K562 (cell line): ENCODE results near the gene FARP1. TPM values are rescaled to one million over a fixed set of nuclear protein-coding genes. Genes with fewer than 3 reads are reported as not detected.

Experiments used
- ATAC-seq: fragments of 200-7000 bp; cut with Tn5 transposase; 3 replicates; pipeline ENCODE4 v1.9.1; 2020; ENCODE audit warnings: moderate library complexity
- BruUV-seq: library from RNA; stranded (reverse); fragments of 400-500 nt; replicated peaks from 2 replicates; lab custom pipeline; 2021; lab: Mats Ljungman, UMichigan
- CTCF ChIA-PET: fragments of 300-600 bp; formaldehyde crosslinking; extraction: SDS; loops from one replicate; lab custom pipeline; 2021; ENCODE audit warnings: low intra/inter-chr PET ratio; lab: Yijun Ruan, JAX
- POLR2A ChIA-PET: fragments of 300-600, 350-650 bp; sonication (Branson Sonifier 250); formaldehyde crosslinking; extraction: SDS; loops from one replicate; lab custom pipeline; 2021; ENCODE audit warnings: antibody characterized with exemption, inconsistent platforms; lab: Yijun Ruan, JAX
- DNase-seq, 4 experiments: peaks; one replicate each; pipeline versions ENCODE4 v3.0.0 to v3.0.0-alpha.2; 2011 to 2018; ENCODE audit warnings: low spot score in 3 of 4, mixed read lengths in 3 of 4; ENCODE audit errors: extremely low read depth in 1 of 4
- FAIRE-seq: peaks from 2 replicates; lab custom pipeline; 2011; peaks lifted over from hg19 to GRCh38; lab: Jason Lieb, UNC
- H2AFZ ChIP-seq: 2 replicates; pipeline ENCODE4 v1.6.0; 2011; ENCODE audit warnings: low read depth, low read length, control low read depth, inconsistent platforms
- H3K27ac ChIP-seq: fragments of 200-600 bp; 3 replicates; pipeline ENCODE4 v1.8.0; 2011; ENCODE audit warnings: low read depth, mild to moderate bottlenecking, control low read depth, inconsistent platforms, low read length, moderate library complexity, mixed read lengths; ENCODE audit errors: extremely low read depth
- H3K27me3 ChIP-seq, 2 experiments: fragments of 300-600 bp in 1 of 2; 2 replicates in 1 of 2; 3 replicates in 1 of 2; pipeline versions ENCODE4 v1.6.0 to v1.8.0; 2011; ENCODE audit warnings: inconsistent platforms in 2 of 2, low read length in 2 of 2, mild to moderate bottlenecking in 1 of 2, mixed read lengths in 1 of 2, moderate library complexity in 1 of 2; ENCODE audit not compliant: control insufficient read depth in 2 of 2, insufficient read depth in 2 of 2
- H3K36me3 ChIP-seq: fragments of 300-600 bp; 3 replicates; pipeline ENCODE4 v1.8.0; 2011; ENCODE audit warnings: mild to moderate bottlenecking, low read length, inconsistent platforms; ENCODE audit not compliant: control insufficient read depth, insufficient read depth
- H3K4me1 ChIP-seq, 2 experiments: fragments of 200-600 bp in 1 of 2; replicated peaks in 1 of 2; 2 replicates in 1 of 2; 3 replicates in 1 of 2; pipeline versions ENCODE4 v1.5.1 to v1.8.0; 2011; ENCODE audit warnings: inconsistent platforms in 2 of 2, low read length in 2 of 2, mild to moderate bottlenecking in 1 of 2, mixed read lengths in 1 of 2, moderate library complexity in 1 of 2; ENCODE audit not compliant: control insufficient read depth in 2 of 2, insufficient read depth in 2 of 2
- H3K4me2 ChIP-seq: 2 replicates; pipeline ENCODE4 v1.6.1; 2011; ENCODE audit warnings: low read length, control low read depth, inconsistent platforms, mixed read lengths; ENCODE audit not compliant: insufficient read depth
- H3K4me3 ChIP-seq: fragments of 200-600 bp; sonication (generic), shearing (Covaris generic); 2 replicates; pipeline ENCODE4 v1.5.1; 2016; ENCODE audit warnings: control low read depth, inconsistent platforms
- H3K79me2 ChIP-seq: fragments of 200-600 bp; 3 replicates; pipeline ENCODE4 v1.8.0; 2011; ENCODE audit warnings: low read length, inconsistent platforms; ENCODE audit not compliant: control insufficient read depth, insufficient read depth
- H3K9ac ChIP-seq, 2 experiments: 2 replicates each; pipeline versions ENCODE4 v1.6.0 to v1.6.1; 2011; ENCODE audit warnings: low read depth in 2 of 2, low read length in 2 of 2, control low read depth in 1 of 2, inconsistent platforms in 1 of 2, mild to moderate bottlenecking in 1 of 2, mixed read lengths in 1 of 2; ENCODE audit not compliant: insufficient read depth in 1 of 2
- H3K9me1 ChIP-seq: one replicate; pipeline ENCODE4 v1.6.0; 2011; ENCODE audit warnings: inconsistent platforms, mild to moderate bottlenecking, low read length, moderate library complexity; ENCODE audit not compliant: control insufficient read depth, insufficient read depth
- H3K9me3 ChIP-seq: replicated peaks from 2 replicates; pipeline ENCODE4 v1.5.1; 2011; ENCODE audit warnings: low read depth, low read length, inconsistent platforms; ENCODE audit not compliant: control insufficient read depth, insufficient read depth
- H4K20me1 ChIP-seq: replicated peaks from 2 replicates; pipeline ENCODE4 v1.6.1; 2011; ENCODE audit warnings: low read length, inconsistent platforms, mixed read lengths; ENCODE audit not compliant: control insufficient read depth, insufficient read depth
- CREB1 ChIP-seq, 2 experiments: sonication (generic) in 1 of 2; formaldehyde crosslinking in 1 of 2; IDR thresholded peaks; 2 replicates each; pipeline versions ENCODE4 v1.6.1 to v1.8.0; 2012 to 2022; ENCODE audit warnings: inconsistent platforms in 1 of 2, mild to moderate bottlenecking in 1 of 2, missing genetic modification reagents in 1 of 2, moderate library complexity in 1 of 2
- ELF4 ChIP-seq: fragments of 450-650 bp; formaldehyde crosslinking; IDR thresholded peaks from 2 replicates; pipeline ENCODE4 v1.4.0; 2022; ENCODE audit warnings: missing genetic modification characterization
- RFX1 ChIP-seq: fragments of 450-650 bp; IDR thresholded peaks from 2 replicates; pipeline ENCODE4 v1.6.1; 2016; ENCODE audit warnings: mild to moderate bottlenecking, moderate library complexity
- TAF1 ChIP-seq: IDR thresholded peaks from 2 replicates; pipeline ENCODE4 v1.6.1; 2011; ENCODE audit warnings: mild to moderate bottlenecking, low read length, moderate library complexity; ENCODE audit not compliant: insufficient read depth, control insufficient read depth, severe bottlenecking; ENCODE audit errors: extremely low read depth
- WGBS: fragments of 100-300 bp; shearing (Covaris generic); methylation state at CpG from one replicate; pipeline ENCODE4 v1.1.6; 2016; ENCODE audit warnings: low coverage, mixed read lengths; ENCODE audit not compliant: insufficient coverage; ENCODE audit errors: missing lambda C conversion rate; 5-methylcytosine and 5-hydroxymethylcytosine counted together
- in situ Hi-C: fragments of 300-500 bp; cut with MboI; formaldehyde crosslinking; loops from 4 replicates; pipeline ENCODE4 v1.15.0; 2018; ENCODE audit warnings: inconsistent platforms, mixed read lengths
- intact Hi-C: fragments of 100-400 bp; cut with micrococcal nuclease; formaldehyde crosslinking; loops from 2 replicates; pipeline ENCODE4 v1.14.2; 2022
- polyA plus RNA-seq, 8 experiments: library from polyadenylated mRNA; depleted of rRNA in 4 of 8; stranded (reverse) in 5 of 8; unstranded in 3 of 8; fragments of >200 nt; fragmentation: Nextera tagmentation in 2 of 8; fragmentation: Illumina TruSeq in 1 of 8; extraction: Ambion mirVana in 2 of 8; extraction: Trizol in 1 of 8; gene quantifications; 2 replicates each; pipeline versions ENCODE4 v1.2.1 to v1.2.3, GENCODE V29; 2011 to 2014; ENCODE audit warnings: inconsistent platforms in 1 of 8, missing spikeins in 1 of 8
- total RNA-seq, 7 experiments: library from RNA; depleted of rRNA in 6 of 7; stranded (reverse); fragments of >200 nt in 6 of 7; fragmentation: Illumina TruSeq in 2 of 7; extraction: Trizol in 2 of 7; gene quantifications; 2 replicates each; pipeline versions ENCODE4 v1.2.1 to v1.2.3, GENCODE V29; 2011 to 2021; ENCODE audit warnings: low replicate concordance in 1 of 7
- TF ChIP-seq, protein P1 (sequence below), 2 experiments: fragments of 450-650 bp in 1 of 2; sonication (generic) in 1 of 2; formaldehyde crosslinking in 1 of 2; IDR thresholded peaks in 1 of 2; conservative IDR thresholded peaks in 1 of 2; 2 replicates each; pipeline versions ENCODE4 v1.6.1 to v1.8.1; 2016 to 2023; ENCODE audit warnings: mild to moderate bottlenecking in 2 of 2, moderate library complexity in 2 of 2, inconsistent platforms in 1 of 2, missing genetic modification reagents in 1 of 2
- TF ChIP-seq, protein P2 (sequence below): fragments of 250-450 bp; sonication (Bioruptor Pico); IDR thresholded peaks from 2 replicates; pipeline ENCODE4 v1.4.0; 2020; ENCODE audit warnings: mild to moderate bottlenecking, moderate library complexity

The FARP1 gene
- total and polyA plus RNA-seq, 9 of the 15 experiments (the other 6 are each of a cell fraction or from before 2014, with no cell fraction given) = 0.03 to 0.29 (median 0.05) TPM; not detected in 3

DNA sequence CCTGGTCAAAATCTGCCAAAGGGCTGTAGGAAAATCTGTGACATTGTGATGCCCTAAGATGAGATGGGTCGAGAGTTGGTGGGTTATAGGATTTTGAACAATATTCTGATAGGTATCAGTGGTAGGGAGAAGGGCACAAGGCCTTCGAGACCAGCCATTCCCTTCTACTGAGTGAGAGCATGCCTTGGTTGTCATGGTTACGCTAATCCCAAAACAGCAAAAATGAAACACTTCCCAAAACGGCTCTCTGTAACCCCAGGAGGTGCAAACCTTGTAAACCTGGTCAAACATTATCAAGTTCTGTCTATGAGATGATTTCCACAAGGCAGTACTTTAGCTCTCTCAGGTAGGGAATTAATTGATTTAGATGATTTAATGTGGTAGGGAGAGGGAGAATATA lies 192.8 kb downstream of the FARP1 start:
- Histone ChIP-seq H3K4me2 (no peak overlapping the region), H3K27ac (no peak overlapping the region), H3K4me1 (no peaks in the 10 kb centered on the region), H3K27me3 (peaks cover 0 to 12% of the 10 kb centered on the region in 2 experiments; a peak in 1 of 5 replicates), H3K9ac (no peak overlapping the region), H2AFZ (no peak overlapping the region), H3K9me3 (no peaks in the 10 kb centered on the region), H3K79me2 (no peaks in the 10 kb centered on the region), H3K9me1 (no peaks in the 10 kb centered on the region), H3K36me3 (no peaks in the 10 kb centered on the region), H3K4me3 (no peak overlapping the region), H4K20me1 (no peaks in the 10 kb centered on the region)
- in situ Hi-C loops (no loop called here), intact Hi-C loops (no loop called here)
- no TSS peak for BruUV-seq
- DNase-seq (no peak), FAIRE-seq (no peak), ATAC-seq (no peak)
- TF ChIP-seq RFX1 (peak; percentile 74), CREB1 (IDR thresholded peaks at IDR 0.05) (no peak), CREB1 (CRISPR knock-in tag; IDR thresholded peaks at IDR 0.05) (no peak)
- ChIA-PET CTCF (interaction anchor here (0.7 kb wide), 1 partner anchor 338 kb away, joined by 3 read pairs; no protein-coding TSS in a partner anchor), POLR2A (no interaction called here)
- WGBS = 0% methylated on average over 4 of the region's 4 CpGs

DNA sequence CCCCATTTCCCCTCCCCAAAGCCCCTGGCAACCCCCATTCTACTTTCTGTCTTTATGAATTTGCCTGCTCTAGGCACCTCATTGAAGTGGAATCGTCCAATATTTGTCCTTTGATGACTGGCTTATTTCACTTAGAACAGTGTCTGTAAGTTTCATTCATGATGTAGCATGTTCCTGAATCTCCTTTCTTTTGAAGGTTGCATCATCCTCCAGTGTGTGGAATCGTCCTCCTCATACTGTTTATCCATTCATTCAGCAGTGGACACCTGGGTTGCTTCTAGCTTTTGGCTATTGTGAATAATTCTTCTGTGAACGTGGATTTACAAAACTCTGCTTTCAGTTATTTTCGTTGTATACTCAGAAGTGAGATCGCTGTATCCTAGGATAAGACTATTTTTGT lies 195.4 kb downstream of the FARP1 start:
- no peak for ATAC-seq
- Histone ChIP-seq H3K9me3 (no peaks in the 10 kb centered on the region), H3K4me3 (no peak overlapping the region), H3K27me3 (peaks cover 2 to 8% of the 10 kb centered on the region in 2 experiments; a peak in 1 of 5 replicates), H3K9ac (no peak overlapping the region), H3K9me1 (no peaks in the 10 kb centered on the region), H3K4me1 (no peaks in the 10 kb centered on the region), H3K27ac (no peak overlapping the region), H4K20me1 (no peaks in the 10 kb centered on the region), H3K4me2 (no peak overlapping the region), H2AFZ (no peak overlapping the region), H3K79me2 (no peaks in the 10 kb centered on the region), H3K36me3 (no peaks in the 10 kb centered on the region)
- in situ Hi-C loops (no loop called here), intact Hi-C loops (no loop called here)
- TF ChIP-seq, protein P1, sequence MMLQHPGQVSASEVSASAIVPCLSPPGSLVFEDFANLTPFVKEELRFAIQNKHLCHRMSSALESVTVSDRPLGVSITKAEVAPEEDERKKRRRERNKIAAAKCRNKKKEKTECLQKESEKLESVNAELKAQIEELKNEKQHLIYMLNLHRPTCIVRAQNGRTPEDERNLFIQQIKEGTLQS (IDR thresholded peaks at IDR 0.05) = peak; percentile 50
- TF ChIP-seq, protein P1 (CRISPR knock-in tag; conservative IDR thresholded peaks at IDR 0.05) = no peak
- TF ChIP-seq, protein P2, sequence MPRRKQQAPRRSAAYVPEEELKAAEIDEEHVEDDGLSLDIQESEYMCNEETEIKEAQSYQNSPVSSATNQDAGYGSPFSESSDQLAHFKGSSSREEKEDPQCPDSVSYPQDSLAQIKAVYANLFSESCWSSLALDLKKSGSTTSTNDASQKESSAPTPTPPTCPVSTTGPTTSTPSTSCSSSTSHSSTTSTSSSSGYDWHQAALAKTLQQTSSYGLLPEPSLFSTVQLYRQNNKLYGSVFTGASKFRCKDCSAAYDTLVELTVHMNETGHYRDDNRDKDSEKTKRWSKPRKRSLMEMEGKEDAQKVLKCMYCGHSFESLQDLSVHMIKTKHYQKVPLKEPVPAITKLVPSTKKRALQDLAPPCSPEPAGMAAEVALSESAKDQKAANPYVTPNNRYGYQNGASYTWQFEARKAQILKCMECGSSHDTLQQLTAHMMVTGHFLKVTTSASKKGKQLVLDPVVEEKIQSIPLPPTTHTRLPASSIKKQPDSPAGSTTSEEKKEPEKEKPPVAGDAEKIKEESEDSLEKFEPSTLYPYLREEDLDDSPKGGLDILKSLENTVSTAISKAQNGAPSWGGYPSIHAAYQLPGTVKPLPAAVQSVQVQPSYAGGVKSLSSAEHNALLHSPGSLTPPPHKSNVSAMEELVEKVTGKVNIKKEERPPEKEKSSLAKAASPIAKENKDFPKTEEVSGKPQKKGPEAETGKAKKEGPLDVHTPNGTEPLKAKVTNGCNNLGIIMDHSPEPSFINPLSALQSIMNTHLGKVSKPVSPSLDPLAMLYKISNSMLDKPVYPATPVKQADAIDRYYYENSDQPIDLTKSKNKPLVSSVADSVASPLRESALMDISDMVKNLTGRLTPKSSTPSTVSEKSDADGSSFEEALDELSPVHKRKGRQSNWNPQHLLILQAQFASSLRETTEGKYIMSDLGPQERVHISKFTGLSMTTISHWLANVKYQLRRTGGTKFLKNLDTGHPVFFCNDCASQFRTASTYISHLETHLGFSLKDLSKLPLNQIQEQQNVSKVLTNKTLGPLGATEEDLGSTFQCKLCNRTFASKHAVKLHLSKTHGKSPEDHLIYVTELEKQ (CRISPR knock-in tag) = no peak
- no peak for TF ChIP-seq TAF1
- TF ChIP-seq ELF4 (CRISPR knock-in tag) = no peak
- no peak for DNase-seq
- BruUV-seq = no TSS peak
- ChIA-PET CTCF (no interaction called here), POLR2A (interaction anchor here (0.7 kb wide), 1 partner anchor 10 kb away, joined by 3 read pairs; no protein-coding TSS in a partner anchor)
- FAIRE-seq = no peak
- 0% methylated on average over 4 of the region's 5 CpGs for WGBS
